ENCODE results near the gene TRPM8. TPM values are rescaled to one million over a fixed set of nuclear protein-coding genes. Genes with fewer than 3 reads are reported as not detected.

Gene TRPM8
- polyA plus RNA-seq, 1 donor (not counting 4 experiments of a cell fraction or from before 2014, with no cell fraction given): 0.04 TPM

- FAIRE-seq (no peak), DNase-seq (ENCODE audit: low read depth, low spot score) (no peak)
- Histone ChIP-seq H3K4me3 (ENCODE audit: control insufficient read depth in 2 of 3, extremely low read depth in 1 of 3, insufficient read depth in 2 of 3, low read depth in 1 of 3, low read length in 3 of 3) (no peak overlapping the region), H3K27ac (ENCODE audit: control insufficient read depth, insufficient read depth, low read length) (no peak overlapping the region), H4K20me1 (ENCODE audit: control insufficient read depth, extremely low read depth, insufficient read depth, low read length) (no peaks in the 10 kb centered on the region), H3K4me1 (ENCODE audit: control insufficient read depth, extremely low read depth, insufficient read depth, low read length) (no peaks in the 10 kb centered on the region), H3K9ac (ENCODE audit: control insufficient read depth, extremely low read depth, insufficient read depth, low read length) (no peak overlapping the region), H3K9me3 (ENCODE audit: control insufficient read depth, low read depth, low read length) (no peaks in the 10 kb centered on the region), H2AFZ (ENCODE audit: control insufficient read depth, low read length) (no peak overlapping the region), H3K36me3 (ENCODE audit: control insufficient read depth in 2 of 2, extremely low read depth in 1 of 2, insufficient read depth in 2 of 2, low read length in 2 of 2) (no peaks in the 10 kb centered on the region), H3K79me2 (ENCODE audit: control insufficient read depth, insufficient read depth, low read length) (no peaks in the 10 kb centered on the region), H3K27me3 (ENCODE audit: control insufficient read depth, extremely low read depth, insufficient read depth, low read length) (no peaks in the 10 kb centered on the region), H3K9me1 (ENCODE audit: control insufficient read depth, extremely low read depth, insufficient read depth, low read length) (no peaks in the 10 kb centered on the region), H3K4me2 (ENCODE audit: control insufficient read depth, extremely low read depth, insufficient read depth, low read depth, low read length) (no peak overlapping the region)
- dilution Hi-C loops (cut with MboI; ENCODE audit: extremely low pct_ligation_motif_present, low sequenced_read_pairs): no loop called here
- TF ChIP-seq CTCF (optimal IDR thresholded peaks at IDR 0.05 in 1 of 3, IDR thresholded peaks at IDR 0.05 in 1 of 3, conservative IDR thresholded peaks at IDR 0.05 in 1 of 3; ENCODE audit: extremely low read depth in 1 of 3, insufficient read depth in 2 of 3, low read length in 3 of 3): no peak
- TF ChIP-seq EZH2 (IDR thresholded peaks at IDR 0.05; ENCODE audit: low read length): no peak
Observed at GRCh38 chr2:233991196-233991595, 74.0 kb downstream of the TRPM8 start.

- dilution Hi-C loops (cut with MboI; ENCODE audit: extremely low pct_ligation_motif_present, low sequenced_read_pairs): no loop called here
- FAIRE-seq: no peak
- no peak overlapping the region for H3K4me3 ChIP-seq (ENCODE audit: control insufficient read depth in 2 of 3, extremely low read depth in 1 of 3, insufficient read depth in 2 of 3, low read depth in 1 of 3, low read length in 3 of 3)
- H3K9ac ChIP-seq (ENCODE audit: control insufficient read depth, extremely low read depth, insufficient read depth, low read length): no peak overlapping the region
- H3K4me2 ChIP-seq (ENCODE audit: control insufficient read depth, extremely low read depth, insufficient read depth, low read depth, low read length): no peak overlapping the region
- no peak for TF ChIP-seq EZH2 (IDR thresholded peaks at IDR 0.05; ENCODE audit: low read length)
- no peak for TF ChIP-seq CTCF (optimal IDR thresholded peaks at IDR 0.05 in 1 of 3, IDR thresholded peaks at IDR 0.05 in 1 of 3, conservative IDR thresholded peaks at IDR 0.05 in 1 of 3; ENCODE audit: extremely low read depth in 1 of 3, insufficient read depth in 2 of 3, low read length in 3 of 3)
- H3K27me3 ChIP-seq (ENCODE audit: control insufficient read depth, extremely low read depth, insufficient read depth, low read length): no peaks in the 10 kb centered on the region
- no peaks in the 10 kb centered on the region for H3K4me1 ChIP-seq (ENCODE audit: control insufficient read depth, extremely low read depth, insufficient read depth, low read length)
- H3K36me3 ChIP-seq (ENCODE audit: control insufficient read depth in 2 of 2, extremely low read depth in 1 of 2, insufficient read depth in 2 of 2, low read length in 2 of 2): no peaks in the 10 kb centered on the region
- no peaks in the 10 kb centered on the region for H4K20me1 ChIP-seq (ENCODE audit: control insufficient read depth, extremely low read depth, insufficient read depth, low read length)
- no peak for DNase-seq (ENCODE audit: low read depth, low spot score)
- no peak overlapping the region for H3K27ac ChIP-seq (ENCODE audit: control insufficient read depth, insufficient read depth, low read length)
- no peaks in the 10 kb centered on the region for H3K9me3 ChIP-seq (ENCODE audit: control insufficient read depth, low read depth, low read length)
- no peaks in the 10 kb centered on the region for H3K9me1 ChIP-seq (ENCODE audit: control insufficient read depth, extremely low read depth, insufficient read depth, low read length)
- H2AFZ ChIP-seq (ENCODE audit: control insufficient read depth, low read length): no peak overlapping the region
- H3K79me2 ChIP-seq (ENCODE audit: control insufficient read depth, insufficient read depth, low read length): no peaks in the 10 kb centered on the region
Observed at GRCh38 chr2:233992513-233993217, 75.5 kb downstream of the TRPM8 start.

Measured in keratinocyte (primary cell).